Stimulated activated memory B cell treated with anti-CD40 and anti-IgM and Interleukin-4, amounts not matched to agents 10 μg/mL and 1 μg/mL and 100 μg/mL, for 72 hours (primary cell): Measurements from ENCODE around the gene NR2E1.
A peak's percentile ranks its signal among the peaks of the same experiment; 100 is the strongest.

Experiments used
- ATAC-seq: fragments of 150-1000 bp; cut with Tn5 transposase; 2 replicates; pipeline ENCODE4 v1.10.0; 2021
- H3K27ac Mint-ChIP-seq: one replicate; pipeline ENCODE4 v1.8.0; 2022; ENCODE audit warnings: mild to moderate bottlenecking, mixed read lengths
- H3K27me3 Mint-ChIP-seq: one replicate; pipeline ENCODE4 v1.8.0; 2022; ENCODE audit warnings: mixed read lengths
- H3K36me3 Mint-ChIP-seq: one replicate; pipeline ENCODE4 v1.8.0; 2022; ENCODE audit warnings: mixed read lengths
- H3K4me1 Mint-ChIP-seq: one replicate; pipeline ENCODE4 v1.8.0; 2022; ENCODE audit warnings: mixed read lengths
- H3K4me3 Mint-ChIP-seq: one replicate; pipeline ENCODE4 v1.8.0; 2022; ENCODE audit warnings: mild to moderate bottlenecking, moderate library complexity, mixed read lengths
- H3K9me3 Mint-ChIP-seq: one replicate; pipeline ENCODE4 v1.8.0; 2022; ENCODE audit warnings: mixed read lengths

The NR2E1 gene

DNA sequence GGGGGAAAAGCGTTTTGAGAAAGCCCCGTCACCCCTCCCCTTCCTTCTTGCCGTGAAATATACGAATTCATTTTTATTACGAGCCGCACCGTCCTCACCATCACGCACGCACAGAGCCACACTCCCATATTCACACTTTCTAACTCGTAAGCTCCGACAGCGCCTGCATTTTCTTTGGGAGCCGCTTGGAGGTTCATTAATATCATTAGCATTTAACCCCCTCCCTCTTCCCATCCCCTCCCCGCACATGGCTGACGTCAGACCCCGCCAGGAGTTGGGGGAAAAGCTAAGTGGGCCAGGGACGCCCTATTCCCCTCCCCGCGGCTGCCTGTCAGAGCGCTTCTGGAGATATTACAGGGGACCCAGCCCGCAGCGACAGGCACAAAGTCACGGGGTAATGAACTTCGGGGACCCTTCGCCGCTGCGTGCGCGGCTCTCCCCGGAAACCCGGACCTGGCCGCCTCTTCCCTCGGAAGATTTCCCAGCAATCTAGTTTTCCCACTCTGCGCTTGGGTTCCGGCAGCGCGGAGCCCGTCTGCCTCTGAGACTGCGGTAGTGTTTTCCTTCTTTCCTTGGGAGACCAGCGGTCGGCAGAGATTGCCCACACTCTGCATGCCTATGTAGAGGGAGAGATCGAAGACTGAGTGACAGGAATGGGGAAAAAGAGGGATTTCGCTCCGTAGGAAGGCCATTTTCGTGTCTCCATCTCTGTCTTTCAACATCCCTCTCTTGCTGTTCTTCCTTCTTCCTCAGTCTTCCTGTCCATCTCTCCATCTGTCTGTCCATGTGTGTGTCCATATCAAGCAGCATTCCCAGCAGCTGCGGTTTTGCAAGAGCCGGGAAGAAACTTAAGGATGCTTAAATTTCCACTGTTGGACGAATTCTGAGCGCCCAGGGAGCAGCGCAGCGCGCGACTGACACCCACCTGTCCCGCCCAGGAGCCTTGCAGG lies at the start of gene NR2E1:
Gene NR2E1, plus strand, starts transcription at position 309 of the 950 bp plus-strand sequence. CDS start 744 bp downstream, outside the sequence.
- Mint-ChIP-seq H3K4me3 (peak within 1 kb of the TSS; percentile 31), H3K9me3 (no peaks in the 10 kb centered on the region), H3K4me1 (peaks cover 58% of the 10 kb centered on the region), H3K36me3 (no peaks in the 10 kb centered on the region), H3K27ac (no peak within 1 kb of the TSS), H3K27me3 (peaks cover 100% of the 10 kb centered on the region)
- no peak for ATAC-seq

DNA sequence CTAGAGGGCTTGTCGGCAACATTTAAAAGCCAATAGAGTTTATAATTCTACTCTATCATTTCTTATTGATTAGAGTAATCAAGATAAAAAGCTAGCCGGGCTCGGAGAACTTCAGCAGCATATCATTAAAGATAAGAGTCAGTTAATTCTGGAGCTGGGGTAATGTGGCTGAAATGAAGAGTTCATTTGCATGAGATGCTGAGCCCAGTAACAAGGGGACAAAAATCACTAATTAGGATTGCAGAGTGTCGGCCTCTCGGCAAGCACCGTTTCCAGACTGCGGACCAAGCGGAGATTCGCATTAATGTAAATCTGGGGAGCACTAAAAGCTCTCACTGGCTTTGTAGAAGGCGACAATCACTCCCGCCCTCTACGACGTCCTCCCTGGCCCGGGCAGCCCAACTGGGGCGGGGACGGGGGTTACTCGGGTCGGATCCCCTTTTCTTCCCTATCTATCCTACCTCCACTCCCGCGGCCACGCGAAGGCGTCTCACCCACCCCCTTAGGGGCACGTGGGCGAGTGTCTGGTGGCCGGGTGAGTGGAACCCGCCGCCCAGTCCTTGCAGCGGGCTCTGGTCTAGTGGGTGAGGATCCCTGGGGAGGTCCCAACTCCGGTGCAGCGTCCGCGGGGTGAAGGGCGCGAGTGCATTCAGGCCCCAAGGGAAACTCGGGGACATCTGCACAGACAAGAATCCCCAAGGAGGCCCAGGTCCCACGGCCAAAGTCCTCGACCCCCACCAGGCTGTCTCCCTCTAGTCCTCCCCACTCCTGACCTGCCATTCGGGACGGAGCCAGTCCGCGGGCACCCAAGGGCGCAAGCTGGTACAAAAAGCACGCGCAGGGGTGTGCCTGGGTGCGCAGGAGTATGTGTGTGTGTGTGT lies 49.0 kb upstream of the NR2E1 start:
- Mint-ChIP-seq H3K27me3 (peaks cover 94% of the 10 kb centered on the region), H3K9me3 (no peaks in the 10 kb centered on the region), H3K36me3 (no peaks in the 10 kb centered on the region), H3K4me1 (peaks cover 62% of the 10 kb centered on the region), H3K27ac (peak overlapping the region; percentile 29), H3K4me3 (peak overlapping the region; percentile 81)
- no peak for ATAC-seq

DNA sequence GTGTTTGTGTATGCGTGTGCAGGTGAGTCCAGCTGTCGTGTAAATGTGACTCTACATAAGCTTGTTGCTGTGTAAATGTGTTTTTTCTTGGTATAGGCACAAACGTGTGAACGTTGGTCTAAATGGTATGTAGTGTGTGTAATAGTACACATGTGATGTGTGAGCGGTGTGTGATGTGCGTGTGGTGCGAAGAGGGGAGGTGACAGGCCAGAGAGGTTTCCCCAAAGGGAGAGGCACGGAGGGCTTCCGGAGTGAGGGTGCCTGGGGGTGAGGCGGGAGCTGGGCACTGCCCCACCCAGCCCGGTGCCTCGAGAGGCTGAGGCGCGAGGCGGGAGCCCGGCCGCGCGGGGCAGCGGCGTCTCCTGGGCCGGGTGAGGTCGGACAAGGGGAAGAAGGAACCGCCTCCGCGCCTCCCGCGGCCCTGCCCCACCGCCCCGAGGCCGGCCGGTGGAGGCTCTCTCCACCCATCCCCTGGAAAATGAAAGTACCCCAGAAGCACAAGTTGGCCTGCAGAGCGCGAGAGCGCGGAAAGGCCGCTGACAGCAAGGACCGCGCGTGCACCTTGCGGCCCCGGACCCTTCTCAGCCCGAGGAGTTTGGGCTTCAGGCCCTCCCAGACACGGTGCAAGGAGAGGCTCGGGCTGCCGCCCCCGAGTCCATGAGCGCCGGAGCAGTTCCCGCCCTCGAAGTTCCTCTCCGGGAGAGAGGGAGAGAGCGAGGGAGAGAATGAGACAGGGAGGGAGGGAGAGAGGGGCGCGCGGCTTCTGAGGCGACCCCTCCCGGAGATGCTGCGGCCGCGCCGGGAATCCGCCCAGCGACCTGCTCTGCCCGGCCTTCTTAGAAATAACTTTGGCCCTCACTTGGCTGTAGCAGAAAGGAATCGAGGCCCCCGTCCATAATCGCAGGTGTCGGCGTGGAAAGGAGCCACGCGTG lies 48.1 kb upstream of the NR2E1 start:
- H3K4me1 Mint-ChIP-seq: peaks cover 62% of the 10 kb centered on the region
- H3K27ac Mint-ChIP-seq: peak overlapping the region; percentile 29

DNA sequence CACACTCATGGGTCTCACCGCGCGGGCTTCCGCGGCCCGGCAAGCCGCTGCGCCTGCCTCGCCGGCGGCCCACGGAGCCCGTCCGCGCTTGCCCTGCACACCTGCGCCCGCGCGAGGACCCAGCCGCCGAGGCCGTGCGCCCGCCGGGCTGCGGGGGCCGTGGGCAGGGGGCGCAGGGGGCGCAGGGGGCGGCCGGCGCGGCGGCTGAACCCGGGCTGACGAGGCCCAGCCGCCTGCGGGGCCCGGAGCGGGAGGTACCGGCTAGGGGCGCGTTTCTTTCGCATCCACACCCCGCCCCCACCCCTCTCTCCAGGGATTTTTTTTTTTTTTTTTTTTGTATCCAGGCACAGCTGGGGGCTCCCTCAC lies 47.5 kb upstream of the NR2E1 start:
- H3K27ac Mint-ChIP-seq: no peak overlapping the region
- H3K4me3 Mint-ChIP-seq: peak overlapping the region; percentile 81
- H3K36me3 Mint-ChIP-seq: no peaks in the 10 kb centered on the region
- peaks cover 90% of the 10 kb centered on the region for H3K27me3 Mint-ChIP-seq
- no peak for ATAC-seq
- no peaks in the 10 kb centered on the region for H3K9me3 Mint-ChIP-seq
- H3K4me1 Mint-ChIP-seq: peaks cover 63% of the 10 kb centered on the region

More for the DNA sequence above, 48.1 kb upstream of the NR2E1 start:
- Mint-ChIP-seq H3K27me3 (peaks cover 91% of the 10 kb centered on the region), H3K36me3 (no peaks in the 10 kb centered on the region), H3K4me3 (peak overlapping the region; percentile 81), H3K9me3 (no peaks in the 10 kb centered on the region)
- ATAC-seq: peak; percentile 62

DNA sequence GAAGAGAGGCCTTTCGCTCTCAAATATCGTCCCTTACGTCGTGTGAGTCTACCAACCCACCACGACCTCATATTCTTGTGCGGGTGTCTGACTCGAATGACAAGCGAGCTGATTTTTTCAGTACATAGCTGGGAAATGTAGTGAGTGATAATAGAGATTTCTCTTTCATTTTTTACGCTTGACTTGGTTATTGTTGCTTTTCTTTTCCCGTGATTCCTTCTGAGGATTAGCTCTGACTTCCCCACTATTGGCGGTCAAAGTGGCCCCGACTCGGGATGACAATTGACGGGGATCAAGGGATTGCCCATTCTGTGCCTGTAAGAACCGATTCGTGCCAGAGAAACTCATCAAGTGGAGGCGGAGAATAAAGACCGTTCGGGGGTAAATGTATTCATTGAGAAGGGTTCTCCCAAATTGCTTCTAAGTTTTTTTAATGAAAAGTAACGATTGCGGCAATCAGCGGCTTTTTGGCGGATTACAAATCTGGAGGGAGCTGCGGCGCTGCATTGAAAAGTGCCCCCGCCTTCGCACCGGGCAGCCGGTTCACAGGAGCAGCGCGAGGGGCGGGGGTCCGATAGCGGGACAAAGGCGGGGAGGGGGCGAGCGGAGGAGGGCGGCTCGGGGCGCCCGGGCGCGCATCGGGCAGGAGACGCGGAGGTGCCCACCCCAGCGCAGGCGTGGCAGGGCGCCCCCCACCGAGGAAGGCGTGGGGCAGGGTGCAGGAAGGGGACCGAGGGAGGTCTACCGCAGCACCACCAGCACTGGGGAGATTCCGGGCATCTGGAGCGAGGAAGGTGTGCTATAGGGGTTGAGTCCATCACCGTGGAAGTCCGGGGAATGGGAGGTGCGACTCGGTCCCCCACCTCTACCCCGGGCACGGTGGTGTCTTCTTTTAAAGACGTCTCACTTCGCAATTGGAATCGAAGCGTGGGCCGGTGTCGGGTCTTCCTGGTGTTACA lies 46.7 kb upstream of the NR2E1 start:
- no peaks in the 10 kb centered on the region for H3K36me3 Mint-ChIP-seq
- H3K27me3 Mint-ChIP-seq: peaks cover 90% of the 10 kb centered on the region
- peak overlapping the region; percentile 78 for H3K4me3 Mint-ChIP-seq
- no peaks in the 10 kb centered on the region for H3K9me3 Mint-ChIP-seq
- ATAC-seq: no peak
- peaks cover 61% of the 10 kb centered on the region for H3K4me1 Mint-ChIP-seq
- no peak overlapping the region for H3K27ac Mint-ChIP-seq

DNA sequence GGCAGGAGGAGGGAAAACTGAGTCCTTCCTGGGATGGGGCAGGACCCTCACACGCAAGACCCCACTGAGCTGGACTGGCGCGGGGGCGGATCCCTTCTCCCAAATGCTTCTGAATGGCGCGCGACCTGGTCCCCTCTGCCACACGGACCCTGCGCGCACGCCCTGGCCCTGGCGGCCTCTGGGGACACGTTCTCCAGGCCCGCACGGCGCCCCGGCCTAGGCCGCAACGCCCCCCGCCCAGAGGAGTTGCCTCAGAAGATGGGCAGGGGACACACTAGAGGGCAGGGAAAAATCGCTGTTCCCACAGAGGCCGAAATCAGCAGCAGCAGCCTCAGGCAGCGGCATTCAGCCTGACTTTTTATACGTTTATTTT lies 46.1 kb upstream of the NR2E1 start:
- Mint-ChIP-seq H3K27ac (no peak overlapping the region), H3K4me1 (peaks cover 55% of the 10 kb centered on the region), H3K4me3 (no peak overlapping the region), H3K27me3 (peaks cover 90% of the 10 kb centered on the region), H3K36me3 (no peaks in the 10 kb centered on the region), H3K9me3 (no peaks in the 10 kb centered on the region)
- ATAC-seq: no peak

DNA sequence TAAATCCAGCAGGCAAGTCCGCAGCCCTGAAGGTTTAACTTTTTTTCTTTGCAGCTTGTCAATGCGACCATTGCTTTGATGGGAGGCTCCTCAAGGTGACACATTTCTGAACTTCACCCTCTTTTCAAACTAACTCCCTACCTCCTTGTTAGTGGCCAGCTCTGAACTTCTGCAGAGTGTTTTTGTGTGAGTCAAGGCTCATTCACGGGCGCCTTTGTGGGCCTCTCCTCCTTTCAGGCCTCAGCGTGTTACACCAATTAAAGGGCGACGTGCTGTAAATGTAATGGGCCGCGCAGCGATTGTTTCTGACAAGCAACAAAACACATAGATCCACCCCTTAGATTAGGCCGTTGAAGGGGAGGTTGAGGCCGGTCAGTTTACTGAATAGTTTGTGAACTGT lies 45.5 kb upstream of the NR2E1 start:
- no peak overlapping the region for H3K27ac Mint-ChIP-seq
- ATAC-seq: no peak
- H3K4me3 Mint-ChIP-seq: no peak overlapping the region
- peaks cover 49% of the 10 kb centered on the region for H3K4me1 Mint-ChIP-seq
- H3K9me3 Mint-ChIP-seq: no peaks in the 10 kb centered on the region
- H3K36me3 Mint-ChIP-seq: no peaks in the 10 kb centered on the region
- H3K27me3 Mint-ChIP-seq: peaks cover 86% of the 10 kb centered on the region

DNA sequence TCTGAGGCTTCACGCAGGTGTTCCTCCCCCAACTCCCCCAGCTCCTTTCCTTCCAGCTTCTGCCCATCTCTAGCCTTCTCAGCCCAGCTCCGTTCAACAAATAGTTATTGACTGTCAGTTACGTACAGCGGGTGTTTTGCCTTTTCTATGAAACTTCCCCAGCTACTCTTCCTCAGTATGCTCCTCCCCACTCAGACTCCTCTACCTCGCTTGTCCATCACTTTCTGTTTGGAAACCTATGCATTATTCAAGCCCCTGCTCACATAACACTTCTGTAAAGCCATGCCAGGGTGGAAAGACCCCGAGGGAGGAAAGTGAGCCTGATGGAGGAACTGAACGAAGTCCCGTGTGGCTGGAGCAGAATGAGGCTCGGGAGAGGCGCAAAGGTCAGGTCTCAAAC lies 44.2 kb upstream of the NR2E1 start:
- H3K9me3 Mint-ChIP-seq: no peaks in the 10 kb centered on the region
- no peak overlapping the region for H3K4me3 Mint-ChIP-seq
- H3K36me3 Mint-ChIP-seq: no peaks in the 10 kb centered on the region
- H3K4me1 Mint-ChIP-seq: peaks cover 39% of the 10 kb centered on the region
- H3K27ac Mint-ChIP-seq: no peak overlapping the region
- H3K27me3 Mint-ChIP-seq: peaks cover 73% of the 10 kb centered on the region
- no peak for ATAC-seq

DNA sequence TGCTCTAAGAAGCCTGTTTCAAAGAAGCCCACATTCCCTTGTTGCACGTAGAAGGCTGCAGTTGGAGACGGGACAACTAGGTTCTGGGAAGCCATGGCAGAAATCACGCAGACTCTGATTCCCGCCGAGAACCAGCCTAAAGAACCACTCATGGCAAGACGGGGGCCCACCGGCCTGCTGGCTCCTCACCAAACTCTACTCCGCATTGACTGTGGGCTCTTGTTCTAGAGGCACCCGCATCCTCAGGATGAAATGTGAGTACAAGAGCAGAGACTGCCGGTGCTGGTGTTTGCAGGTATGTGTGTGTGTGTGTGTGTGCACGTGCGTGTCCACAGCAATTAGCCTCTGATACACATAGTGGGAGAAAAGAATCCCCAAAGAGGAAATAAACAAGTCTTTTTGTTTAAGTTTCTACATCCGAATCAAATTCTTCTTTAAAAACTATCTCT lies 42.3 kb upstream of the NR2E1 start:
- no peak overlapping the region for H3K4me3 Mint-ChIP-seq
- H3K27me3 Mint-ChIP-seq: peaks cover 68% of the 10 kb centered on the region
- no peaks in the 10 kb centered on the region for H3K36me3 Mint-ChIP-seq
- no peaks in the 10 kb centered on the region for H3K9me3 Mint-ChIP-seq
- no peak overlapping the region for H3K27ac Mint-ChIP-seq
- peaks cover 28% of the 10 kb centered on the region for H3K4me1 Mint-ChIP-seq
- no peak for ATAC-seq

DNA sequence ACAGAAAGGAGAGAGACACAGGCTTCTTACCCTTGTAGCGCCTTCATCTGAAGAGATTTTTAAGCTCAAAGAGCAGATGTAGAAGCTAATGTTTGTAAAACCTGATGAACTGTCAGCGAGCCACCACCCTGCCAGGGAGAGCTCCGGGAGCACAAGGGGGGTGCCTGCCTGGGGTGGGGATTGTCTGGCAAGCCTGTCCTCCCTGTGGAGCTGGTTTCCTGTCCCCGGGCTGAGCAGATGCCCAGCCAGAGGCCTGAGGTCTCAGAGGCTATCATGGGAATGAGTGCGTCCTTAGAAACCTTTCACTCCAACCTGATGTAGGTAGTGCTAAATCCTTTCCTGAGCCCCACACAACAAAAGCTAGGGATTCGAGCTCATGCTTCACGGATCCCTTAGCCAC lies 41.9 kb upstream of the NR2E1 start:
- Mint-ChIP-seq H3K27me3 (peaks cover 68% of the 10 kb centered on the region), H3K9me3 (no peaks in the 10 kb centered on the region), H3K36me3 (no peaks in the 10 kb centered on the region), H3K4me1 (peaks cover 25% of the 10 kb centered on the region), H3K4me3 (no peak overlapping the region), H3K27ac (no peak overlapping the region)
- no peak for ATAC-seq

DNA sequence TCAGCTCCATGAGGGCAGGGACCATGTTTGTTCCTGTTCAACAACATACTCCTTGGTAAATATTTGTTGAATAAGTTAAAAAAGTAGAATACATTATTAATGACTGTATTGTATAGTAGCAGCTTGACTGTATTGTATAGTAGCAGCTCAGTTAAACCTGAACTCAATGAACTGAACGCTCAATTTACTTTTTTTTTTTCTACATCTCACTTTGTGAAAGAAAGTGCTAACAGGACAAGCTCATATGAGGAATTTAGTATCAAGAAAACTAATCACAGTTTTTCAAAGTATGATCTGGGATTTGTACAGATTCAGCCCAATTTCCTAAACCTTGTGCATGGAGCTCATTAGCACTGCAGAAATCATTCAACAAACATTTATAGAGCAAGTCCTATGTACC lies 38.8 kb upstream of the NR2E1 start:
- Mint-ChIP-seq H3K36me3 (no peaks in the 10 kb centered on the region), H3K9me3 (no peaks in the 10 kb centered on the region), H3K27ac (no peak overlapping the region), H3K27me3 (peaks cover 67% of the 10 kb centered on the region), H3K4me1 (peaks cover 9% of the 10 kb centered on the region), H3K4me3 (no peak overlapping the region)
- no peak for ATAC-seq

DNA sequence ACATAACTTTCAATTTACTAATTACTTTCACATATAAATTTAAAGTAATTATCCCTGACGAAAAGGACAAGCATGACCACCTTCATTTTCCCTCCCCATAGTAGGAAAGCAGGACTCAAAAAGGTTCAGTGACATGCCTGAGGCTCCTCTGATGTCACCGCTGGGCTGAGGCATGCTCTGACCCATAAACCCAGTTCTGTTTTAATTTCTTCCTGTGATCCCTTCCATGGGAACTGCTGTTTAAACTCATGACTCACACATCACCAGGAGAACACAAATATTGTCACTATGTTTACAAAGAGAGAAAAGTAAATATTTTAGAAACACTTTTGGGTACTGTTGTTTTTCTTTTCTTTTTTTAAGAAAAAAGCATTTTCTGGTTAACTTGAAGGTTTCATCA lies 38.0 kb upstream of the NR2E1 start:
- H3K27ac Mint-ChIP-seq: no peak overlapping the region
- no peaks in the 10 kb centered on the region for H3K36me3 Mint-ChIP-seq
- peaks cover 71% of the 10 kb centered on the region for H3K27me3 Mint-ChIP-seq
- no peaks in the 10 kb centered on the region for H3K9me3 Mint-ChIP-seq
- peaks cover 10% of the 10 kb centered on the region for H3K4me1 Mint-ChIP-seq
- H3K4me3 Mint-ChIP-seq: no peak overlapping the region
- ATAC-seq: no peak

DNA sequence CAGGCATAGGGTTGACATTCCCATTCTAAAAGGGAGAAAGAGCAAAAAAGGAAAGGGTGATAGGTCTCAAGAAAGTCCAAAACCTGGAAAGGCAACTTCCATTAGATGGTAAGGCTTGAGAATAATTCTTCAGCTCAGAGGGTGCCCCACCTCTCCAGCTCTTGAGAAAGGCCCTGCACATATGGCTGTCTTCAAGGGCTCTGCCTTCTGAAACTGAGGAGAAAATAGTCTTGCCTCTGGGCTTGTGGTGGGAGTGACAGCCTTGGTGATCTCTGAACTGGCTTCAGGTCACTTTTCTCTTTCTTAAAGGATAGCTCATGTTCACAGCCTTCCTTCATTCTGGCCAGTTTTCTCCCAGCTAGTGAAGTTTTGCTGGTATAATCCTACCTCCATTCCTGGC lies 35.6 kb upstream of the NR2E1 start:
- H3K4me3 Mint-ChIP-seq: no peak overlapping the region
- ATAC-seq: no peak

DNA sequence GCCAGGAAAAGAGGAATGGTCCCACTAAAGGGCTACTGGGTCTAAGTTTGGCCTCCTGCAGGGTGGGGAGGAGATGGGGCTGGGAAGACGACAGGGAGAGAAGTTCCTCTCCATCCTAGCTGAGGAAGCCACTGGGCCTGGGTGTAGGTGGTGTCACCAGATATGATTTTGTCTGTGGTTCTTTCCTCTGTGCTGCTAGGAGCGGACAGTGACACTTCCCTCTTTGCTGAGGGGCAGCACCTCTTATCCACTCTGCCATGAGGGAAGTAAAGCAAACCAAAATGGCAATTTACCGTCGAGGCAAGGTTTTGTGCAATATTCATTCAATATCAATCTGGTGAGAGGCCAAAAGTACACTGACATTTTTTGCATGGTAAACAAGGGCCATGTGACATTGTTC lies 33.0 kb upstream of the NR2E1 start:
- Mint-ChIP-seq H3K9me3 (no peaks in the 10 kb centered on the region), H3K4me3 (no peak overlapping the region), H3K4me1 (peaks cover 11% of the 10 kb centered on the region), H3K36me3 (no peaks in the 10 kb centered on the region), H3K27ac (no peak overlapping the region), H3K27me3 (peaks cover 80% of the 10 kb centered on the region)
- no peak for ATAC-seq

More for the DNA sequence above, 35.6 kb upstream of the NR2E1 start:
- no peaks in the 10 kb centered on the region for H3K36me3 Mint-ChIP-seq
- H3K4me1 Mint-ChIP-seq: peaks cover 11% of the 10 kb centered on the region
- H3K27me3 Mint-ChIP-seq: peaks cover 61% of the 10 kb centered on the region
- no peak overlapping the region for H3K27ac Mint-ChIP-seq
- no peaks in the 10 kb centered on the region for H3K9me3 Mint-ChIP-seq
